KG1 (cell line): ENCODE measurements around the gene TUBB8.
"Not testable (repeated sequence)": the region's sequence is repeated elsewhere in the genome, so short reads cannot be mapped to it uniquely, and the experiment has no call there.

Experiments
- DNase-seq: peaks from one replicate; lab custom pipeline; 2025; lab: John Stamatoyannopoulos, UW

The TUBB8 gene

DNA sequence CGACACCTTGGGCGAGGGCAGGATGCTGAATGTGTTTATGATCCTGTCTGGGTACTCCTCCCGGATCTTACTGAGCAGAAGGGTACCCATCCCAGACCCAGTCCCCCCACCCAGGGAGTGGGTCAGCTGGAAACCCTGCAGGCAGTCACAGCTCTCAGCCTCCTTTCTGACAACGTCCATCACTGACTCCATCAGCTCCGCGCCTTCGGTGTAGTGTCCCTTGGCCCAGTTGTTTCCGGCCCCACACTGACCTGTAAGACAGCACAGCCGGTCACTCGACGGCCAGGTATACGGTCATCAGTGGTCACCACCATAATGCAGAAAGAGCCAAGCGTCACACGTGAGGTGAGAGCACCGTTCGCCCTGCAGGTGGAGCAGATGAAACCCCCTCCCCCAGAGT, 1.2 kb downstream of the TUBB8 start:
- not testable (repeated sequence) for DNase-seq

GRCh38 chr10:13315-13635, 35.8 kb downstream of the TUBB8 start:
- DNase-seq = not testable (repeated sequence)

GRCh38 chr10:12444-13314, 36.4 kb downstream of the TUBB8 start:
- DNase-seq = not testable (repeated sequence)

GRCh38 chr10:11260-11659, 37.8 kb downstream of the TUBB8 start:
- DNase-seq = not testable (repeated sequence)

GRCh38 chr10:10261-10971, 38.7 kb downstream of the TUBB8 start:
- not testable (repeated sequence) for DNase-seq
